HepG2 (cell line): Measurements from ENCODE around the gene COL26A1. TPM values are rescaled to one million over a fixed set of nuclear protein-coding genes. Genes with fewer than 3 reads are reported as not detected.

ENCODE experiments used
- ATAC-seq: fragments of 200-7000 bp; cut with Tn5 transposase; 3 replicates; pipeline ENCODE4 v1.9.1; 2020; ENCODE audit warnings: mild to moderate bottlenecking, moderate library complexity
- BruUV-seq: library from RNA; stranded (reverse); fragments of 400-500 nt; replicated peaks from 2 replicates; lab custom pipeline; 2021; lab: Mats Ljungman, UMichigan
- CTCF ChIA-PET: fragments of 300-600 bp; formaldehyde crosslinking; extraction: SDS; loops from one replicate; lab custom pipeline; 2021; ENCODE audit warnings: low total read pairs, inconsistent platforms, low intra/inter-chr PET ratio; lab: Yijun Ruan, JAX
- POLR2A ChIA-PET: fragments of 350-600 bp; sonication (Branson Sonifier 250); formaldehyde crosslinking; loops from one replicate; lab custom pipeline; 2020; ENCODE audit warnings: antibody characterized with exemption, inconsistent platforms; lab: Yijun Ruan, JAX
- DNase-seq: peaks from one replicate; pipeline ENCODE4 v3.0.0-alpha.2; 2015; ENCODE audit warnings: low spot score
- FAIRE-seq: peaks from 3 replicates; lab custom pipeline; 2011; peaks lifted over from hg19 to GRCh38; lab: Jason Lieb, UNC
- H2AFZ ChIP-seq: one replicate; pipeline ENCODE4 v1.6.1; 2011; ENCODE audit warnings: low read length, inconsistent platforms
- H3K27ac ChIP-seq: fragments of 300-600 bp; 3 replicates; pipeline ENCODE4 v1.8.0; 2011; ENCODE audit warnings: mixed run types, mild to moderate bottlenecking, mixed read lengths, low read length, inconsistent platforms; ENCODE audit not compliant: insufficient read depth; ENCODE audit errors: extremely low read length
- H3K27me3 ChIP-seq, 2 experiments: fragments of 200-600 bp in 1 of 2; 2 replicates in 1 of 2; 3 replicates in 1 of 2; pipeline versions ENCODE4 v1.6.0 to v1.8.0; 2011; ENCODE audit warnings: low read length in 2 of 2, mild to moderate bottlenecking in 2 of 2, moderate library complexity in 2 of 2, inconsistent platforms in 1 of 2; ENCODE audit not compliant: insufficient read depth in 2 of 2, control insufficient read depth in 1 of 2
- H3K36me3 ChIP-seq, 2 experiments: fragments of 200-600 bp in 1 of 2; replicated peaks in 1 of 2; 2 replicates in 1 of 2; 3 replicates in 1 of 2; pipeline versions ENCODE4 v1.5.1 to v1.8.0; 2011; ENCODE audit warnings: low read length in 2 of 2, inconsistent platforms in 1 of 2; ENCODE audit not compliant: insufficient read depth in 2 of 2, control insufficient read depth in 1 of 2
- H3K4me1 ChIP-seq: 2 replicates; pipeline ENCODE4 v1.5.1; 2012; ENCODE audit warnings: low read length, inconsistent platforms; ENCODE audit not compliant: insufficient read depth
- H3K4me2 ChIP-seq: 2 replicates; pipeline ENCODE4 v1.6.0; 2011; ENCODE audit warnings: low read depth, low read length, inconsistent platforms
- H3K4me3 ChIP-seq, 3 experiments: fragments of 200-600 bp in 1 of 3; sonication (generic), shearing (Covaris generic) in 1 of 3; replicated peaks in 1 of 3; 2 replicates each; pipeline ENCODE4 v1.5.1; 2011 to 2016; ENCODE audit warnings: low read length in 3 of 3, inconsistent platforms in 2 of 3, low read depth in 2 of 3, mild to moderate bottlenecking in 2 of 3, control low read depth in 1 of 3, mixed read lengths in 1 of 3; ENCODE audit not compliant: insufficient read depth in 1 of 3
- H3K79me2 ChIP-seq: one replicate; pipeline ENCODE4 v1.6.1; 2011; ENCODE audit warnings: low read length, inconsistent platforms; ENCODE audit not compliant: insufficient read depth
- H3K9ac ChIP-seq: 2 replicates; pipeline ENCODE4 v1.6.0; 2011; ENCODE audit warnings: mild to moderate bottlenecking, low read depth, low read length, inconsistent platforms; ENCODE audit not compliant: insufficient read depth
- H3K9me3 ChIP-seq: 2 replicates; pipeline ENCODE4 v1.5.1; 2012; ENCODE audit warnings: mild to moderate bottlenecking, low read length
- H4K20me1 ChIP-seq: 2 replicates; pipeline ENCODE4 v1.6.0; 2011; ENCODE audit warnings: inconsistent platforms, mild to moderate bottlenecking, low read length, moderate library complexity; ENCODE audit not compliant: insufficient read depth
- ZSCAN12 ChIP-seq: sonication (generic); formaldehyde crosslinking; IDR thresholded peaks from 2 replicates; pipeline ENCODE4 v1.9.0; 2021; ENCODE audit warnings: mild to moderate bottlenecking, missing genetic modification reagents
- WGBS: methylation state at CpG from one replicate; pipeline ENCODE4 v1.1.6; 2017; ENCODE audit warnings: low lambda C conversion rate; 5-methylcytosine and 5-hydroxymethylcytosine counted together
- in situ Hi-C: cut with HindIII; loops from 2 replicates; pipeline ENCODE4 v1.10.0; 2017; ENCODE audit warnings: low pct_unique_long_range_greater_than_20kb; ENCODE audit not compliant: extremely low pct_ligation_motif_present
- intact Hi-C: fragments of 100-400 bp; cut with micrococcal nuclease; formaldehyde crosslinking; loops from one replicate; pipeline ENCODE4 v1.10.0; 2022; ENCODE audit not compliant: unreplicated experiment
- polyA plus RNA-seq, 8 experiments: library from polyadenylated mRNA; depleted of rRNA in 3 of 8; stranded (reverse) in 7 of 8; unstranded in 1 of 8; fragments of >200 nt; fragmentation: Illumina TruSeq in 4 of 8; extraction: Trizol in 4 of 8; gene quantifications; 2 replicates each; pipeline versions ENCODE4 v1.2.1 to v1.2.3, GENCODE V29; 2011 to 2016; ENCODE audit warnings: low read depth in 4 of 8, missing spikeins in 1 of 8, mixed read lengths in 1 of 8; ENCODE audit not compliant: insufficient read depth in 1 of 8
- total RNA-seq, 5 experiments: library from RNA; depleted of rRNA; stranded (reverse); fragments of >200 nt; fragmentation: Illumina TruSeq; extraction: Trizol; gene quantifications; 2 replicates each; pipeline ENCODE4 v1.2.3, GENCODE V29; 2016; ENCODE audit warnings: low read depth in 1 of 5
- TF ChIP-seq, protein P1 (sequence below): IDR thresholded peaks from 2 replicates; pipeline ENCODE4 v1.6.1; 2016; ENCODE audit warnings: missing compliant biosample characterization, missing genetic modification reagents, borderline replicate concordance
- TF ChIP-seq, protein P2 (sequence below): sonication (generic); formaldehyde crosslinking; IDR thresholded peaks from 2 replicates; pipeline ENCODE4 v1.5.0; 2020; ENCODE audit warnings: missing genetic modification reagents

COL26A1 gene
- total and polyA plus RNA-seq, 2 of the 13 experiments (the other 11 are each of a cell fraction or from before 2014, with no cell fraction given) = 7.8 to 9.2 TPM

- H3K4me1 ChIP-seq = peaks cover 13% of the 10 kb centered on the region
- H3K27ac ChIP-seq = no peak overlapping the region
- intact Hi-C loops = no loop called here
- no peaks in the 10 kb centered on the region for H3K79me2 ChIP-seq
- WGBS = 91% methylated on average over 1 of the region's 1 CpG
- no peaks in the 10 kb centered on the region for H4K20me1 ChIP-seq
- no peaks in the 10 kb centered on the region for H3K9me3 ChIP-seq
- in situ Hi-C loops = loop anchor here (5.0 kb wide), 1 partner anchor 45 kb away; no protein-coding TSS in a partner anchor
- no peaks in the 10 kb centered on the region for H3K36me3 ChIP-seq
- H2AFZ ChIP-seq = no peak overlapping the region
- no peak for ATAC-seq
- DNase-seq = no peak
- CTCF ChIA-PET = no interaction called here
- H3K9ac ChIP-seq = no peak overlapping the region
- no peak for TF ChIP-seq ZSCAN12 (CRISPR knock-in tag)
- TF ChIP-seq, protein P1, sequence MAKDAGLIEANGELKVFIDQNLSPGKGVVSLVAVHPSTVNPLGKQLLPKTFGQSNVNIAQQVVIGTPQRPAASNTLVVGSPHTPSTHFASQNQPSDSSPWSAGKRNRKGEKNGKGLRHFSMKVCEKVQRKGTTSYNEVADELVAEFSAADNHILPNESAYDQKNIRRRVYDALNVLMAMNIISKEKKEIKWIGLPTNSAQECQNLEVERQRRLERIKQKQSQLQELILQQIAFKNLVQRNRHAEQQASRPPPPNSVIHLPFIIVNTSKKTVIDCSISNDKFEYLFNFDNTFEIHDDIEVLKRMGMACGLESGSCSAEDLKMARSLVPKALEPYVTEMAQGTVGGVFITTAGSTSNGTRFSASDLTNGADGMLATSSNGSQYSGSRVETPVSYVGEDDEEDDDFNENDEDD = no peak
- TF ChIP-seq, protein P2, sequence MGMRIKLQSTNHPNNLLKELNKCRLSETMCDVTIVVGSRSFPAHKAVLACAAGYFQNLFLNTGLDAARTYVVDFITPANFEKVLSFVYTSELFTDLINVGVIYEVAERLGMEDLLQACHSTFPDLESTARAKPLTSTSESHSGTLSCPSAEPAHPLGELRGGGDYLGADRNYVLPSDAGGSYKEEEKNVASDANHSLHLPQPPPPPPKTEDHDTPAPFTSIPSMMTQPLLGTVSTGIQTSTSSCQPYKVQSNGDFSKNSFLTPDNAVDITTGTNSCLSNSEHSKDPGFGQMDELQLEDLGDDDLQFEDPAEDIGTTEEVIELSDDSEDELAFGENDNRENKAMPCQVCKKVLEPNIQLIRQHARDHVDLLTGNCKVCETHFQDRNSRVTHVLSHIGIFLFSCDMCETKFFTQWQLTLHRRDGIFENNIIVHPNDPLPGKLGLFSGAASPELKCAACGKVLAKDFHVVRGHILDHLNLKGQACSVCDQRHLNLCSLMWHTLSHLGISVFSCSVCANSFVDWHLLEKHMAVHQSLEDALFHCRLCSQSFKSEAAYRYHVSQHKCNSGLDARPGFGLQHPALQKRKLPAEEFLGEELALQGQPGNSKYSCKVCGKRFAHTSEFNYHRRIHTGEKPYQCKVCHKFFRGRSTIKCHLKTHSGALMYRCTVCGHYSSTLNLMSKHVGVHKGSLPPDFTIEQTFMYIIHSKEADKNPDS (CRISPR knock-in tag) = no peak
- TF ChIP-seq, all 625 proteins: peak for 0
- no peaks in the 10 kb centered on the region; a peak in 1 of 5 replicates for H3K27me3 ChIP-seq
- FAIRE-seq = no peak
- no TSS peak for BruUV-seq
- POLR2A ChIA-PET = no interaction called here
- H3K4me2 ChIP-seq = no peak overlapping the region
- H3K4me3 ChIP-seq = no peak overlapping the region
Measured at GRCh38 chr7:101367676-101368075, 5.0 kb downstream of the COL26A1 start.
